ENCODE data around the gene PRKCA.

DNA sequence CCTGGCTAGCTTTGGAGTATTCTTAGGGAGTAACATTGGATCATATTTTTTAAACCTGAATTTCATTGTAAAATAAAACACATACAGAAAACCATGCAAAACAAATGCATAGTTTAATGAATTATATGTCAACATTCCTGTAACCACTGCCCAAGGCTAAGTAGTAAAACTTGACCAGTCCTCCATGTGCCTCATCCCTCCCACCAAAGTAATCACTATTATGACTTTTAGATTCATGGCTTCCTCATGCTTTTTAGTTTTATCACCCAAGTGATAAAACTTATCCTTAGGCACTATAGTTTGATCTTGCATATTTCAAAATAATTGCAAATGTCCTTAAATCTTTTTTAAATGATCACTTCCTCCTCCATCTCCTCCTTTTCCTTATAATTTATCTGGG is 20.4 kb downstream of the PRKCA start:
- TF ChIP-seq CTCF (IDR thresholded peaks at IDR 0.05) (no peak), POLR2A (IDR thresholded peaks at IDR 0.05) (no peak)

All from uterus (tissue), 2 donors.